Activated CD4-positive, alpha-beta memory T cell treated with anti-CD3 and anti-CD28 coated beads for 36 hours (primary cell): Measurements from ENCODE around the gene TH. TPM values are rescaled to one million over a fixed set of nuclear protein-coding genes. Genes with fewer than 3 reads are reported as not detected.

Experiments used
- CTCF ChIA-PET: fragments of 350-600 bp; sonication (Branson Sonifier 250); formaldehyde crosslinking; loops from one replicate; lab custom pipeline; 2021; ENCODE audit warnings: antibody characterized with exemption, inconsistent platforms; lab: Charles Lee
- POLR2A ChIA-PET: fragments of 350-600 bp; sonication (Branson Sonifier 250); formaldehyde crosslinking; loops from one replicate; lab custom pipeline; 2021; ENCODE audit warnings: antibody characterized with exemption; lab: Charles Lee
- DNase-seq: peaks from one replicate; pipeline ENCODE4 v3.0.0-alpha.2; 2020
- H3K27ac Mint-ChIP-seq: one replicate; pipeline ENCODE4 v1.8.0; 2021; ENCODE audit warnings: mixed read lengths
- H3K27me3 Mint-ChIP-seq: one replicate; pipeline ENCODE4 v1.8.0; 2021; ENCODE audit warnings: mixed read lengths
- H3K36me3 Mint-ChIP-seq: one replicate; pipeline ENCODE4 v1.8.0; 2021; ENCODE audit warnings: mixed read lengths
- H3K4me1 Mint-ChIP-seq: one replicate; pipeline ENCODE4 v1.8.0; 2021; ENCODE audit warnings: low read depth, mixed read lengths
- H3K4me3 Mint-ChIP-seq: one replicate; pipeline ENCODE4 v1.8.0; 2021; ENCODE audit warnings: mild to moderate bottlenecking, mixed read lengths
- H3K9me3 Mint-ChIP-seq: one replicate; pipeline ENCODE4 v1.8.0; 2021; ENCODE audit warnings: mixed read lengths
- intact Hi-C: fragments of 100-400 bp; cut with micrococcal nuclease; formaldehyde crosslinking; loops from one replicate; pipeline ENCODE4 v1.15.1; 2023
- total RNA-seq, 2 experiments: library from RNA; stranded (reverse); gene quantifications; one replicate each; pipeline ENCODE4 v1.2.3, GENCODE V29; 2021

TH gene
- total RNA-seq: not detected

GRCh38 chr11:2171591-2172003, at the start of gene TH:
TSS of gene TH (minus strand) at chr11:2171815. CDS start at chr11:2171786, 29 bp downstream.
- H3K27ac Mint-ChIP-seq: no peak within 1 kb of the TSS
- ChIA-PET POLR2A (no interaction called here), CTCF (interaction anchor here (0.5 to 1.3 kb wide), 2 partner anchors 27 to 29 kb away, joined by 3 read pairs; no protein-coding TSS in a partner anchor)
- intact Hi-C loops: no loop called here
- H3K27me3 Mint-ChIP-seq: peaks cover 3% of the 10 kb centered on the region
- no peak within 1 kb of the TSS for H3K4me3 Mint-ChIP-seq
- H3K9me3 Mint-ChIP-seq: no peaks in the 10 kb centered on the region
- no peak for DNase-seq
- no peaks in the 10 kb centered on the region for H3K36me3 Mint-ChIP-seq
- H3K4me1 Mint-ChIP-seq: no peaks in the 10 kb centered on the region

- Mint-ChIP-seq H3K9me3 (peaks cover 14% of the 10 kb centered on the region), H3K4me3 (no peak overlapping the region), H3K36me3 (no peaks in the 10 kb centered on the region), H3K27me3 (peaks cover 29% of the 10 kb centered on the region), H3K27ac (no peak overlapping the region), H3K4me1 (no peaks in the 10 kb centered on the region)
- DNase-seq: no peak
- CTCF ChIA-PET: no interaction called here
- intact Hi-C loops: no loop called here
- POLR2A ChIA-PET: no interaction called here
Observed at GRCh38 chr11:2221024-2221423, 49.4 kb upstream of the TH start.

- Mint-ChIP-seq H3K36me3 (no peaks in the 10 kb centered on the region), H3K4me1 (no peaks in the 10 kb centered on the region), H3K4me3 (no peak overlapping the region), H3K27ac (no peak overlapping the region), H3K27me3 (peaks cover 25% of the 10 kb centered on the region), H3K9me3 (peaks cover 14% of the 10 kb centered on the region)
- no peak for DNase-seq
- ChIA-PET POLR2A (no interaction called here), CTCF (no interaction called here)
- intact Hi-C loops: no loop called here
Observed at GRCh38 chr11:2220173-2220771, 48.7 kb upstream of the TH start.

GRCh38 chr11:2219318-2220017, 47.9 kb upstream of the TH start:
- Mint-ChIP-seq H3K36me3 (no peaks in the 10 kb centered on the region), H3K4me1 (no peaks in the 10 kb centered on the region), H3K27me3 (peaks cover 25% of the 10 kb centered on the region), H3K27ac (no peak overlapping the region), H3K4me3 (no peak overlapping the region), H3K9me3 (peaks cover 13% of the 10 kb centered on the region)
- DNase-seq: no peak
- ChIA-PET POLR2A (no interaction called here), CTCF (no interaction called here)
- intact Hi-C loops: no loop called here

- ChIA-PET POLR2A (no interaction called here), CTCF (no interaction called here)
- H3K9me3 Mint-ChIP-seq: peaks cover 4% of the 10 kb centered on the region
- H3K36me3 Mint-ChIP-seq: no peaks in the 10 kb centered on the region
- no peak overlapping the region for H3K27ac Mint-ChIP-seq
- peaks cover 11% of the 10 kb centered on the region for H3K4me1 Mint-ChIP-seq
- no peak for DNase-seq
- intact Hi-C loops: no loop called here
- peaks cover 16% of the 10 kb centered on the region for H3K27me3 Mint-ChIP-seq
- H3K4me3 Mint-ChIP-seq: no peak overlapping the region
Observed at GRCh38 chr11:2218031-2218633, 46.5 kb upstream of the TH start.

- Mint-ChIP-seq H3K4me1 (peaks cover 11% of the 10 kb centered on the region), H3K36me3 (no peaks in the 10 kb centered on the region), H3K27ac (no peak overlapping the region), H3K9me3 (peaks cover 4% of the 10 kb centered on the region), H3K4me3 (no peak overlapping the region), H3K27me3 (peaks cover 15% of the 10 kb centered on the region)
- DNase-seq: peak; percentile 5
- POLR2A ChIA-PET: no interaction called here
- intact Hi-C loops: no loop called here
- CTCF ChIA-PET: interaction anchor here (0.6 kb wide), 1 partner anchor 642 kb away, joined by 4 read pairs; no protein-coding TSS in a partner anchor
Observed at GRCh38 chr11:2217211-2218030, 45.8 kb upstream of the TH start.

- ChIA-PET POLR2A (no interaction called here), CTCF (no interaction called here)
- DNase-seq: no peak
- H3K27me3 Mint-ChIP-seq: peaks cover 9% of the 10 kb centered on the region
- H3K9me3 Mint-ChIP-seq: peaks cover 4% of the 10 kb centered on the region
- H3K27ac Mint-ChIP-seq: no peak overlapping the region
- H3K4me3 Mint-ChIP-seq: no peak overlapping the region
- peaks cover 11% of the 10 kb centered on the region for H3K4me1 Mint-ChIP-seq
- intact Hi-C loops: no loop called here
- no peaks in the 10 kb centered on the region for H3K36me3 Mint-ChIP-seq
Observed at GRCh38 chr11:2216400-2217064, 44.9 kb upstream of the TH start.

- H3K27ac Mint-ChIP-seq: no peak overlapping the region
- DNase-seq: peak; percentile 6
- H3K27me3 Mint-ChIP-seq: peaks cover 7% of the 10 kb centered on the region
- ChIA-PET POLR2A (no interaction called here), CTCF (no interaction called here)
- H3K36me3 Mint-ChIP-seq: no peaks in the 10 kb centered on the region
- H3K4me1 Mint-ChIP-seq: peaks cover 11% of the 10 kb centered on the region
- H3K4me3 Mint-ChIP-seq: no peak overlapping the region
- intact Hi-C loops: no loop called here
- peaks cover 4% of the 10 kb centered on the region for H3K9me3 Mint-ChIP-seq
Observed at GRCh38 chr11:2215561-2216399, 44.2 kb upstream of the TH start.

GRCh38 chr11:2215230-2215560, 43.6 kb upstream of the TH start:
- ChIA-PET CTCF (no interaction called here), POLR2A (no interaction called here)
- H3K27me3 Mint-ChIP-seq: peaks cover 3% of the 10 kb centered on the region
- peaks cover 2% of the 10 kb centered on the region for H3K9me3 Mint-ChIP-seq
- DNase-seq: no peak
- intact Hi-C loops: no loop called here
- no peak overlapping the region for H3K27ac Mint-ChIP-seq
- H3K4me3 Mint-ChIP-seq: no peak overlapping the region
- H3K4me1 Mint-ChIP-seq: peaks cover 11% of the 10 kb centered on the region
- no peaks in the 10 kb centered on the region for H3K36me3 Mint-ChIP-seq

- POLR2A ChIA-PET: no interaction called here
- no peak overlapping the region for H3K4me3 Mint-ChIP-seq
Observed at GRCh38 chr11:2214527-2215229, 43.1 kb upstream of the TH start.

More at GRCh38 chr11:2214527-2215229, 43.1 kb upstream of the TH start:
- intact Hi-C loops: loop anchor here (5.0 kb wide), 1 partner anchor 53 kb away; no protein-coding TSS in a partner anchor
- Mint-ChIP-seq H3K36me3 (no peaks in the 10 kb centered on the region), H3K27ac (no peak overlapping the region), H3K27me3 (peaks cover 2% of the 10 kb centered on the region), H3K4me1 (peaks cover 11% of the 10 kb centered on the region), H3K9me3 (no peaks in the 10 kb centered on the region)
- no peak for DNase-seq
- CTCF ChIA-PET: interaction anchor here (1.0 kb wide), 1 partner anchor 205 kb away, joined by 3 read pairs; no protein-coding TSS in a partner anchor
